Right lobe of liver (tissue), 6 donors: ENCODE results near the gene YPEL4. TPM values are rescaled to one million over a fixed set of nuclear protein-coding genes. Genes with fewer than 3 reads are reported as not detected.
A peak's percentile ranks its signal among the peaks of the same experiment; 100 is the strongest.

ENCODE experiments used
- ATAC-seq, 4 donors: fragments of 200-7000 bp; cut with Tn5 transposase; one replicate each; pipeline ENCODE4 v1.9.1; 2020; ENCODE audit warnings: mild to moderate bottlenecking in 4 of 4, moderate library complexity in 4 of 4
- DNase-seq, 3 donors: peaks; one replicate each; pipeline ENCODE4 v3.0.0-alpha.2; 2020
- H3K27ac ChIP-seq, 3 donors: fragments of 200-600 bp; one replicate each; pipeline ENCODE4 v1.8.0; 2022
- H3K27me3 ChIP-seq, 2 donors: fragments of 200-600 bp; one replicate each; pipeline ENCODE4 v1.8.0; 2022
- H3K36me3 ChIP-seq, 4 donors: fragments of 200-600 bp; sonication (generic) in 1 of 4; one replicate each; pipeline versions ENCODE4 v1.5.1 to v1.8.0; 2017 to 2022; ENCODE audit warnings: control low read depth in 1 of 4
- H3K4me1 ChIP-seq, 4 donors: fragments of 200-600 bp; sonication (generic) in 1 of 4; one replicate each; pipeline versions ENCODE4 v1.5.1 to v1.8.0; 2017 to 2022; ENCODE audit warnings: control low read depth in 1 of 4
- H3K4me3 ChIP-seq, 3 donors: fragments of 200-600 bp; one replicate each; pipeline ENCODE4 v1.8.0; 2022
- H3K9me3 ChIP-seq, 4 donors: fragments of 200-600 bp; sonication (generic) in 1 of 4; one replicate each; pipeline versions ENCODE4 v1.5.1 to v1.8.0; 2017 to 2022; ENCODE audit warnings: control low read depth in 1 of 4
- CTCF ChIP-seq, 4 donors: fragments of 200-600 bp in 3 of 4; fragments of 450-650 bp in 1 of 4; IDR thresholded peaks; one replicate each; pipeline versions ENCODE4 v1.5.1 to v1.8.0; 2016 to 2022; ENCODE audit warnings: antibody characterized with exemption in 4 of 4, mild to moderate bottlenecking in 2 of 4
- POLR2A ChIP-seq: fragments of 450-650 bp; IDR thresholded peaks from one replicate; pipeline ENCODE4 v1.6.1; 2017; ENCODE audit warnings: antibody characterized with exemption, mild to moderate bottlenecking
- WGBS: methylation state at CpG from one replicate; pipeline ENCODE4 v1.1.6; 2018; ENCODE audit warnings: low coverage, low lambda C conversion rate; ENCODE audit not compliant: insufficient coverage; ENCODE audit errors: missing lambda C conversion rate; 5-methylcytosine and 5-hydroxymethylcytosine counted together
- intact Hi-C, 2 donors: fragments of 100-400 bp; cut with DNase I; formaldehyde crosslinking; loops; one replicate each; pipeline versions ENCODE4 v1.11.2 to v1.14.1; 2022
- total RNA-seq, 6 experiments: library from RNA; depleted of rRNA in 2 of 6; stranded (reverse); fragments of >200 nt in 2 of 6; fragmentation: NEBNext Ultra II Directional in 3 of 6; extraction: Animal tissue kit (Norgen Biotek cat#: 25700) in 3 of 6; gene quantifications; one replicate each; pipeline versions ENCODE4 v1.1.0 to v1.2.4, GENCODE V29; 2016 to 2023
- donor health status: DM: no; HTN: yes; CAD: no.
- donor health status: DM: no; HTN: no; CAD: no.
- donor health status: DM: no; HTN: no; CAD: no.
- donor health status: DM: no; HTN: yes; CAD: no.
- donor health status: DM: no; HTN: yes; CAD: no.

The YPEL4 gene
- total RNA-seq, 6 experiments from 2014 or later: 0.06 to 0.84 (median 0.30) TPM; not detected in 2

- H3K9me3 ChIP-seq: no peaks in the 10 kb centered on the region
- intact Hi-C loops: no loop called here
- H3K4me3 ChIP-seq: no peak overlapping the region
- TF ChIP-seq POLR2A (no peak), CTCF (IDR thresholded peaks at IDR 0.05) (no peak)
- DNase-seq (no peak), ATAC-seq (no peak)
- H3K27ac ChIP-seq: no peak overlapping the region
- no peaks in the 10 kb centered on the region for H3K27me3 ChIP-seq
- no peaks in the 10 kb centered on the region for H3K36me3 ChIP-seq
- H3K4me1 ChIP-seq: peaks cover 0 to 2% (median under 1%) of the 10 kb centered on the region in 4 donors
These were observed 15.4 kb downstream of the YPEL4 start for GRCh38 chr11:57634311-57634710.

GRCh38 chr11:57633394-57634070 is 16.2 kb downstream of the YPEL4 start:
- WGBS: 83% methylated on average over 6 of the region's 6 CpGs
- no peaks in the 10 kb centered on the region for H3K27me3 ChIP-seq
- H3K4me3 ChIP-seq: no peak overlapping the region
- ATAC-seq (no peak), DNase-seq (no peak)
- H3K36me3 ChIP-seq: no peaks in the 10 kb centered on the region
- H3K9me3 ChIP-seq: no peaks in the 10 kb centered on the region
- no peaks in the 10 kb centered on the region for H3K4me1 ChIP-seq
- no peak overlapping the region for H3K27ac ChIP-seq
- intact Hi-C loops: no loop called here
- TF ChIP-seq CTCF (IDR thresholded peaks at IDR 0.05) (no peak), POLR2A (no peak)

- intact Hi-C loops: no loop called here
- DNase-seq: no peak
- TF ChIP-seq CTCF (IDR thresholded peaks at IDR 0.05): no peak
- TF ChIP-seq POLR2A: no peak
- no peaks in the 10 kb centered on the region for H3K27me3 ChIP-seq
- no peak overlapping the region for H3K4me3 ChIP-seq
- no peak overlapping the region for H3K27ac ChIP-seq
- peak in 1 of 4 donors; percentile 47 for ATAC-seq
- no peaks in the 10 kb centered on the region for H3K9me3 ChIP-seq
- H3K4me1 ChIP-seq: no peaks in the 10 kb centered on the region
- no peaks in the 10 kb centered on the region for H3K36me3 ChIP-seq
- whole genome bisulfite sequencing: 52% methylated on average over 5 of the region's 5 CpGs
These were observed 17.6 kb downstream of the YPEL4 start for GRCh38 chr11:57632116-57632515.

- intact Hi-C loops: no loop called here
- peaks cover 0 to 8% (median 0%) of the 10 kb centered on the region in 4 donors for H3K36me3 ChIP-seq
- H3K27ac ChIP-seq: no peak overlapping the region
- no peaks in the 10 kb centered on the region for H3K27me3 ChIP-seq
- ATAC-seq (no peak), DNase-seq (no peak)
- no peaks in the 10 kb centered on the region for H3K9me3 ChIP-seq
- TF ChIP-seq POLR2A: no peak
- 79% methylated on average over 2 of the region's 2 CpGs for WGBS
- no peak overlapping the region for H3K4me3 ChIP-seq
- H3K4me1 ChIP-seq: peaks cover 0 to 3% (median 0%) of the 10 kb centered on the region in 4 donors
These were observed 19.5 kb downstream of the YPEL4 start for GRCh38 chr11:57630171-57630570.

GRCh38 chr11:57626895-57627294 is 22.8 kb downstream of the YPEL4 start:
- WGBS: 77% methylated on average over 1 of the region's 1 CpG
- Histone ChIP-seq H3K4me1 (peaks cover 0 to 3% (median 0%) of the 10 kb centered on the region in 4 donors), H3K36me3 (peaks cover 0 to 15% (median 4%) of the 10 kb centered on the region in 4 donors), H3K27ac (peak overlapping the region in 1 of 3 donors; percentile 26), H3K4me3 (no peak overlapping the region), H3K27me3 (no peaks in the 10 kb centered on the region), H3K9me3 (no peaks in the 10 kb centered on the region)
- TF ChIP-seq CTCF (IDR thresholded peaks at IDR 0.05): no peak
- TF ChIP-seq POLR2A: no peak
- ATAC-seq (peak in 1 of 4 donors; percentile 55), DNase-seq (no peak)
- intact Hi-C loops: no loop called here
